HG02938 (cell line): Measurements from ENCODE around the gene SRC.

ENCODE experiments used
- ATAC-seq: cut with Tn5 transposase; IDR thresholded peaks from one replicate; pipeline ENCODE4 v1.9.1; 2021; ENCODE audit warnings: mild to moderate bottlenecking, moderate library complexity; ENCODE audit not compliant: unreplicated experiment

The SRC gene

DNA sequence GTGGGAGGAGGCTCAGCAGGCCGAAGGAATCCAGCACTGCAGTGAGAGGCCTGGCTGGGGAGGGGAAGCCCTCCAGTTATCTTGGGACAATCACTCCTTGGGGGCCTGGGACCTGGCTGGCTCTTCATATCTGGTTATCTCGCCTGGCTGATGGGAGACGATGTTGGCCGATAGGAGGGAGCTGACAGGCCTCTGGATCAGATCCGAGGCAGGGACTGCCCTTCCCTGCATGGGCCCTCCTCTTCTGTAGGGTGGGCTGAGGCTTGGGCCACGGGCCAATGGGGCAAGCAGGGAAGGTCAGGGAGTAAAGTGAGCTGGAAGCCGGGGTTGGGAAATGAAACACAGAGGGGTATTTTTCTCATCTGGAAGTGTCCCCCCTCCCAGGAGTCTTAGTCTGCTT, 31.3 kb upstream of the SRC start:
- no peak for ATAC-seq

DNA sequence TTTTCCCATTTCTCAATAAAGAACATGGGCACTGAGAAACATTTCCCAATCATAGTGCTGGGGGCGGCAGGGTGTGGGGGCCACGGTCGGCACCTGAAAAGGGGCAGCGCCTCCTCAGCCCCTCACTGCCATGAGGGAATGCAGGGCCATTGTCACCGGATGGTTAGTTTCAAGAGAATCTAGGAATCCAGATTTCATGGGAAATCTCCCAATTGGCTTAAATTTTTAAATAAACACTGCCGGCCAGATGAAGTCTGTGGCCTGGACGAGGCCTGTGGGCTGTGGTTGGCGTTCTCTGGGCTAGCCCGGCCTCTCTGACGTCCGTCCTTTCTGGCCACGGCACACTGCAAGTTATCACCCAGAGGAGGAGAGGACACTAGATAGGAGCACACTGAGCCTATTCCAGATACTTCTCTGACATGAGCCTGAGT, 30.9 kb upstream of the SRC start:
- ATAC-seq = no peak

DNA sequence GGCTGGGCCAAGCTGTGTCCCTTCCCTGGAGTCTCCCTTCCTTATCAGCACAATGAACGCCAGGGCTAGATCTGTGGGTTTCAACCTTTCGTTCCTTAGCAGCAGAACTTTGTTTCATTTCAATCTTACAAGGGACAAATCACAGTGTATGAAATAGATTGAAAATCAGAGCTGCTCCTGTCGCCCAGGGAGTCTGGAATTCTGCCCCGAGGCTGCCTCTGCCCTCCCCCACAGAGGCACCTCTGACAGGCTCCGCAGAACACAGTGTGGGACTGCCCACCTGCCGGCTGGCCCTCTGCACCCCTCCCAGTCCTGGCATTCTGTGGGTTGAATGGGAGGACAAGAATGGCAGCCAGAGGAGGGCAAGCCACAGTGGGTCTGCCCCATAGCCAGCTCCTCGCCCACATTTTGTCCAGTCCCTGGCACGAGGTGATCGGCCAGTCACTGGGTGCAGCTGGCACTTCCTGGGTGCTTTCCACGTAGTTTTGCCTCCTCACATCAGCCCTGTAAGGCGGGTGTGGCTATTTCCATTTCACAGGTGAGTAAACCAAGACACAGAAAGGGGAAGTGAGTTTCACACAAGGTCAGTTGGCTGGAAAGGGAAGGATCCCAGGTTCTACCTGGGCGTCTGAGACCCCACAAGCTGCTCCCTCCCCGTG, 30.4 kb upstream of the SRC start:
- peak; percentile 35 for ATAC-seq

DNA sequence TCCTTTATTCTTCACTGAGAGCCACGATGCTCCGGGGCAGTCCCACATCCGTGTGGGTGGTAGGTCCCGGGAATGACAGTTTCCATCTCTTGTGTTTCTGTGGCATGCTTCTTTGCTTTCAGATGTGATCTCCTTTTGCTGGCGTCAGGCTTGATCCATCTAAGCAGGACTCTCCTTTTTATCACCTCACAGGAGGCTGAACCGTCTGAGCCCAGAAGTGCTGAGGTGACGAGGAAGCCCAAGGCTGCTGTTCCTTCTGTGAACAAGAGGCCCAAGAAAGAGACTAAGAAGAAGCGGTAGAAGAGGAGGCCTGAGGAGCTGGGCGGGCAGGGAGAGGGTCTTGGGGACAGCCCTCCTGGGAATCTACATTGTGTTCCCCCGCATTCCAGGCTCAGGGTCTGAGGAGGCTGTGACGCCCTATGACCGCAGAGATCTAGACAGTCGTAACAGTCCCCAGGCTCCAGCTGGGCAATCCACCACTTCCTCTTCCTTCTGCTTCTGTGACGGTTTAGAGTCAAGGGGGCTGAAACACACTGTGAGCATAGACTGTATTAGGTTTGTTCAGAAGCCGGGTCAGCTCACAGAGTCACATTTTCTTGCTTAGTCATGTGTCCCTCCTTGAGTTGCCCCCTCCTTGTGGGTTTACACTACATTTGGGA, 29.7 kb upstream of the SRC start:
- peak; percentile 83 for ATAC-seq

DNA sequence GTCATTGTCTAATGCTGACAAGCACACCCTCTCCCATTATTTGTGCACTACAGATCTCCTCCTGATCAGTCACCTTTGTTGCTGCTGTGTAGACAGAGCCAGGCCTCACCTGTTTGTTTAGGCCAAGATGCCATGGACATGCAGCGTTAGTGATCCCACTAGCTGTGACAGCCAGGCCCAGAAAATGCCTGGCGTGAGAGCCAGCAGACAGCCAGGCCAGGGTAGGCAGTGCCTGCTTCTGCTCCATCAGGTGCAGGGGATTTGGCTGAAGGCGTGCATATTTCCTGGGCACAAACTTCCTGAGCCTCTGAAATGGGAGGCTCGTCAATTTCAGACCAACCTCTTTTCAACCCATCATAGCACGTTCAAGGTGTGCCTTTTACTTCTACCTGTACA, 29.2 kb upstream of the SRC start:
- no peak for ATAC-seq

DNA sequence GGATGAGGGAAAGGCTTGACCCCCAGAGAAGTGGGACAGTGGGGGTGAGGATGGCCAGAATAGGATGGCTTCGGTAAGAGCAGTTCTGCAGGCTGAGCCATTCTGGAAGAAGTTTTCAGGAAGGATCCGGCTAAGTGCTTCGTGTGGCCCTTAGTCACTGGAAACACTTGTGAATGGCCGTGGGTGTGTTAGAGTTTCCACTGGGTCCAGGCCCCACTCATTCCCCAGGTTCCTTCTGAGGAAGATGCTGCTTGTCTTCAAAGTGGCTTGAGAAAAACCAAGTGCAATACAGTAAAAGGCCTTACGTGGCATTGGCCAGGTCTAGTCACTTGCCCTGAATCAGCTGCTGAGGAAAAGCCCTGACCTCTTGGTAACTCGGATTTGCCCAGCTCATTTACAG, 28.6 kb upstream of the SRC start:
- no peak for ATAC-seq

DNA sequence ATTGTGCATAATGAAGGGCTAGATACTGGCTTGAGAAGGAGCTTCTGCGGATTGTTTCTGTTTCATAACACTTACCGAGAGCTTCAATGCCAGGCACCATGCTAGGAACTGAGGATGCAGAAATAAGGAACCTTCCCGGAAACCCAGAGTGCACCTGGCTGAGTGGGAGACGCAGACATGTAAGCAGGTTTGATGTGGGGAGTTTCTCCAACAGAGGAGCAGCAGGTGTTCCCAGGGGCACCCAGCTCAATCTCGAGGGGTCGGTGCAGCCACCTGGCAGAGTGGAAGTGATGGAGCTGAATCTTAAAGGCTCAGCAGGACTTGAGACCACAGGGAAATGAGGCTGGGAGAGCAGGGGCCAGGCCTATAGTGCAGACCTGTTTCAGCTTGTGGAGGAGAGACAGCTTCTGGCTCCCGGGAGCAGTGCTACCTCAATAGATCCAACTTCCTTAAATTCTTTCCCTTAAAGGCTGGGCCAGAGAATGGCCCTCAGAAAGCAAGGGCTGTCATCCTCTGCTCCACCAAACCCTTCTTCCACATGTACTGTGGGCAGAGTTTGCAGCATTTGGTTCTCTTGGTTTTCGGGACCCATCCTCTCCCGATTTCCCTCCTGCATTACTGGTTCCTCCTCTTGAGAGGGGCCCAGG, 27.8 kb upstream of the SRC start:
- ATAC-seq = no peak

DNA sequence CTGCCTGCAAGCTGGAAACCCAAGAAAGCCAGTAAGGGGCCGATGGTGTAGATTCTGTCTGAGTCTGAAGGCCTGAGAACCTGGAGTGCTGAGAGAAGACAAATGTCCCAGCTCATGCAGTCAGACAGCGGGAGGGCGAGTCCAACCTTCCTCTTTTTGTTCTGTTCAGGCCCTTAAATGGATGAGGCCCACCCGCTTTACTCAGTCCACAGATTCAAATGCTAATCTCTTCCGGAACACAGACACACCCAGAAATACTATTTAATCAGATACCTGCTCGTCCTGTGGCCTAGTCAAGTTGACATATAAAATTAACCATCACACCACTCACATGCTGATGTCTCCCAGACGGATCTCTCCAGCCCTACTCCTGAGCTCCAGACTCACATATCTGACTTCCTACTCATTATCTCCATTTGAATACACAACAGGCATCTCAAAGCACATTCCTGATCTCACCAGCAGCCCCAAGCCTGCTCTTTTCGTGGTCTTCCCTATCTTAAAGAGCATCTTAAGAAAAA, 26.7 kb upstream of the SRC start:
- ATAC-seq = no peak

DNA sequence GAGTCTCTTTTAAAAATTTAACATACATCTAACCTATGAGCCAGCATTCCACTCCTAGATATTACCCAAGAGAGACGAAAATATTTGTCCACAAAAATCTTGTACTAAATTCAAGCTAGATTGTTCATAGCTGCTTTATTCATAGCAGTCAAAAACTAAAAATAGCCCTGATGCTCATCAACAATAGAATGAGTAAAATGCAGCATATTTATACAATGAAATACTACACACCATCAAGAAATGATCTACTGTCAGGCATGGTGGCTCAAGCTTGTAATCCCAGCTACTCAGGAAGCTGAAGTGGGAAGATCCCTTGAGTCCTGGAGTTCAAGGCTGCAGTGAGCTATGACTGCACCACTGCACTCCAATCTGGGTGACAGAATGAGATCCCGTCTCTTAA, 22.0 kb upstream of the SRC start:
- no peak for ATAC-seq

DNA sequence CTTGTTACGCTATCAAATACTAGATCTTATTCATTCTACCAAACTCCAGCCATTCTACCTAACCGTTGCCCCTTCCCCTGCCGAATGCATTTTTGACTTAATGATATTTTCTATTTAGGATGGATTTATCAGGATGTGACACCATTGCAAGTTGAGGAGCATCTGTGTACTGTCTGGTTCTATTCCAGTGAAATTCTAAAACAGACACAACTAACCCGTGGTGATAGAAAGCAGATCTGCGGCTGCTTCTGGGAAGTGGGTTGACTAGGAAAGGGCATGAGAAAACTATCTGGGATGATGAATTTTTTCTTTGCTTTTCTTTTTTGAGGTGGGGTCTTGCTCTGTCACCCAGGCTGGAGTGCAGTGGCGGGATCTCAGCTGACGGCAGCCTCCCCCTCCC, 20.7 kb upstream of the SRC start:
- no peak for ATAC-seq

DNA sequence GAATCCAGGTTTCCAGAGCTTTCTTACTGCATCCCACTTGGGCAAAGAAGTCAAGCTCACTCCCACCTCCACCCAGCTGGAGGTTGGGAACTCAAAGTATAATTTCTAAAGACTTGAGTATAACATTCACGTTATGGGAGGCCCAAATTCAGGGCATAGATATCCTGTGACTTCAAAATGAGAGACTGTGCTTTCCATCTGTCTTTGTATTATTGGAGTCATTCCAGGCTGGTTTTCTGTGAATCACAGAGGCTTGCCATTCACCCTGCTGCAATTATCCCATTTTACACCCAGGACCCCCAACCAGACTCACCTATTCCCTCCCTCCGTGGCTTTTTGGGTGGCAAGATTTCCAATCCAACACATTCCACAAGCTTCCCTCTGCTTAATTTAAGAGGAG, 19.3 kb upstream of the SRC start:
- ATAC-seq = no peak

DNA sequence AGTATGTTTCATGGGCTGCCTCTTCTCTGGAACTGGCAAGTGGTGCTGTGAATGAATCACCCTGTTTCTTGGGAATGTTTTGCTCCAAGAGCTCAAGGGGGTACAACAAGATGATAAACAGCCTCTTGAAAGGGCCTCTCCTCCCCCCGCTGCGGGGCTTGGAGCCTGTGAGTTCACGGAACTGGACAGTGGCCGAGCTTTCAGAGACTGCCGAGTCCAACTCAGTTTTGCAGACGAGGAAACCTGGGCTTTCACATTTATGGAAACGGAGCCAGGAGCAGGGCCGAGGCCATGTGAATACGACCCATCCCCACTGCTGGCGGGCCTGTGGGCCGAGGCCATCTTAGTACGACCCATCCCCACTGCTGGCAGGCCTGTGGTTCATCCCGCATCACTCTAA, 18.2 kb upstream of the SRC start:
- ATAC-seq = no peak

DNA sequence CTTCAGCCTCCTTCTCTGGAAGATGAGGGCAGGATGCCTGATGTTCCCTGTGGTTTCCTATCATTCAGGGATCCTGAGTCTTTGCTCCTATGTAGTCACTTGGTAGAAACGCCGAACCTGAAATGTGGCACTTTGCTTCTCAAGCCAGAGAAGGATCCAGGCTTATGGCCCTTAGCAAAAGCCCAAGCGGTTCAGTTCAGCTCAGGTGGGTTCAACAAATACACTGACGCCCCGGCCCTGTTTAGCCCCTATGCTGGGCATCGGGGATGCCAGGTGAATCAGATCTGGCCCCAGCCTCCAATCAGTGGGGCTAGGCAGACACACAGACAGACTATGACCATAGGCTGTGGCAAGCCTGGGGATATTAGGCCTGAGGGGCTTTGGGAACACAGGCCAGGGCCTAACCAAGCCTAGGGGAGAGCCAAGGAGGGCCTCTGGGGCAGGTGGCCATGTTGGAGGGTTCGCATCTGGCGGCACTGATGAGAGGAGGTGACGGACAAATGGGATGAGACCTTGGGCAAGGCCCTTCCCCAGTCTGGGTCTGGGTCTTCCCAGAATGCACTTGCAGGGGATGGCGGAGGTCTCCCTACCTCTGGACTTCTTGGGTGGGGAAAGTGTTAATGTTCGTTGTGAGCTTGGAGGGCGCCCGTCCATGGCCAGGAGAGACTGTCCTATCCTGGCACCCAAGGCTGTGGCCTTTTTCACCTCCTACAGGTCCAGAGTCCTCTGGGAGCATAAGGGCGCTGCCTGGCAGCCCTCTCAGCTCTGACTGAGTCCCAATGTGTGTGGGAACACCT, 17.6 kb upstream of the SRC start:
- no peak for ATAC-seq

DNA sequence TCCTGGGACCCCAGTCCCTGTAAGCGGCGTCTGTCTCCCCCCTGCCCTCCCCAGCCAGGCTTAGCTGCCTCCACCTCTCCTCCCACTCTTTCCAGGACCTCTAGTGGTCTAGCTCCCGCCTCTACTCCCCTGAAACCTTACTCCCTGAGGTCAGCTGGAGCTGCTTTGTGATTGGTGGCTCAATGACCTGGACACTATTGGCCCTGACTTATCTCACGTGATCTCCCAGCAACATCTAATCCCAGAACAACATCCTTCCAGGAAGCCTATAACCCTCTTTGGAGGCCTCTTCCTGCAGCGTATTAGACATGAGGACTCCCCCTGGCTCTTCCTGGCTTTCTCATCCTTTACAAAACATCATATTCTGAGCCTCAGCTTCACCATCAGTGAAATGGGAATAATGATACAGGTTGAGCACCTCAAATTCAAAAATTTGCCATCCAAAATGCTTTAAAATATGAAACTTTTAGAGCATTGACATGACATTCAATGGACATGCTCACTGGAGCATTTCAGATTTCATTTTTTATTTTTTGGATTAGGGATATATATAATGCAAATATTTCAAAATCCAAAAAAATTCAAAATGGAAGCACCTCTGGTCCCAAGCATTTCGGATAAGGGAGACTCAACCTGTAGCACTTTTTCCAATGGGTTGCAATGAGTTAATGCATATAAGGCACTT, 16.3 kb upstream of the SRC start:
- no peak for ATAC-seq

DNA sequence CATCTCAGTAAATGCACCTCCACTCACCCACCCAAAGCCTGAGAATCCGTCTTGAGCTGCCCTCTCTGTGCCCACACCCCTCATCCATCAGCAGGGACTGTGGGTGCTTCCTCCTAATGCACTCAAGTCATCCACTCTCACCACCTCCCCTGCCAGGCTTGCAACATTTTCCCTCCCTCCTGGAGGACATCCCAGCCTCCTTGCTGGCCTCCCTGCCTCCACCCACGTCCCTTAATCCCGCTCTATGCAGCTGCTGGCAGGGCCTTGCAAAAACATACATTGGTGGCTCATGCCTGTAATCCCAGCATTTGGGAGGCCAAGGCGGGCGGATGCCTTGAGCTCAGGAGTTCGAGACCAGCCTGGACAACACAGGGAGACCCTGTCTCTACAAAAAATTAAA, 15.6 kb upstream of the SRC start:
- ATAC-seq = no peak

DNA sequence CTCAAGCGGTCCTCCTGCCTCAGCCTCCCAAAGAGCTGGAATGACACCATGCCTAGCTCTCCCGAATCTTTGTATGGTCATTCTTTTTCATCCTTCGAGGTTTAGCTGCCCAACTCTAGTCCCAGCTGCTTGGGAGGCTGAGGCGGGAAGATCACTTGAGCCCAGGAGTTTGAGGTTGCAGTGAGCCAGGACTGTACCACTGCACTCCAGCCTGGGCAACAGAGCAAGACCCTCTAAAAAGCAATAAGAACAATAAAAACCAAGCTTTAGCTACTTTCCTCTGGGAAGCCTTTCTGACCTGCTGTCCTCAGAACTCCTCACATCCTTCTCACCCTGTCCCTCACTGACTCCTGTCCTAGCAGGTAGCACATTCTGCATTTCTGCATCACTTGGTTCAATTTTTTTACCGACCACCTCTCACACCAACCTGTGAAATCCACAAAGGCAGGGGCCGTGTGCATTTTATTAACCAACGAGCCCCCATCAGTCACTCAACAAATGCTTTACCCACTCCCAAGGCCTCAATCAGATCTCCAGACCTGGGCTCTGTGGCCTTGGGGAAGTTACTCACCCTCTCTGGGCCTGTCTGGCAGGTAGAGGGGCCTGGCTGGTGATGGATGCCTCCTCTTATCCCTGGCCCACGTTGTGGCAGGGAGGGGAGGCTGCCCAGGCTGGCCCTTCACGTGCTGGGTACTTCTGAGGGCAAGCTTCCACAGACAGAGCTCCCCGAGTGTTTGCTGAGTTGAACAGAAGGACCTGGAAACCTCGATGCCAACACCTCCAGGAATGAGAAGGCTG, 14.7 kb upstream of the SRC start:
- ATAC-seq = no peak

DNA sequence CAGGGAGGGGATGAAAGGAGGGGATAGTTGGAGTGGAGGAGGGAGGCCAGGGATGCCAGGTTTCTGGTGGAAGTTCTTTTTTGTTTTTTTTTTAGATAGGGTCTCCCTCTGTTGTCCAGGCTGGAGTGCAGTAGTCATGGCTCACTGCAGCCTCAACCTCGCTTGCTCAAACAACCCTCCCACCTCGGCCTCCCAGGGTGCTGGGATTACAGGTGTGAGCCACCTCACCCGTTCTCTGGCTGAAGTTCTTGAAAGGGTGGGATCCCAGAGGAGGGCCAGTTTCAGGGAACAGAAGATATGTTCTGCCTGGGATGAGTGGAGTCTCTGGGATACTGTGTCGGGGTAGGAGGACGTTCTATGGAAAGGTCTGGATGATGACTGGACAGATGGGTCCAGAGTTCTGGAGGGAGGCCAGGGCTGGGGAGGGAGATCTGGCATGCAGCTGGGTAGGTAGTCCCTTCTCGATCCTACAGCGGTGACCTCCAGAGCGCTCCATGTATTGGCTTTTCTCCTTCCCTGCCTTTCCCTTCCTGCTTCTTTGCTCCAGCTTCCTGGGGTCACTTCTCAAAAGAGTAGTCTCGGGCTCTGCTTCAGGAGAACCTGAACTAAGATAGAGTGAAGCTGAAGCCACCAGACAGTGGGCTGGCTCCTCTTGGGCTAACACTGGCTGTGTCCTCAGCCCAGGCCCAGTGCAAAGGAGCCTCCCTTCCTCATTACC, 12.7 kb upstream of the SRC start:
- no peak for ATAC-seq

DNA sequence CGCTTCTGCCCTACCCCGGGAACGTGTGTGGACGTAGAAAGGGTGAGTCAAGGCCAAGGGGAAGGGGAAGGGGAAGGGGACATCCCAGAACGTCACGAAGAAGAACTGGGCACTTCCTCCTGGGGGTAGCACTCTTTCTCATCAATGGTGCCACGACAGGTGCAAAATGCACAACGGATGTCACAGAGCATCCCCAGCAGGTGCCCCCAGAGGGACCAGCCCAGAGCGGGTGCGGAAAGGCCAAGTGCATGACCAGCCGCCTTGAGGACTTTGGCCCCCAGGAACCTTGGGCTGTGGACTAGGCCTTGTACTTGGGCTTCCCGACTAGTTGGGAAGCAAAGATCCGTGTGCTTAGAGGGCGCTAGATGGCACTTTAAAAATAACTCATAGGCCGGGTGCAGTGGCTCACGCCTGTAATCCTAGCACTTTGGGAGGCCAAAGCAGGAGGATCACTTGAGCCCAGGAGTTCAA, 12.1 kb upstream of the SRC start:
- ATAC-seq = no peak

DNA sequence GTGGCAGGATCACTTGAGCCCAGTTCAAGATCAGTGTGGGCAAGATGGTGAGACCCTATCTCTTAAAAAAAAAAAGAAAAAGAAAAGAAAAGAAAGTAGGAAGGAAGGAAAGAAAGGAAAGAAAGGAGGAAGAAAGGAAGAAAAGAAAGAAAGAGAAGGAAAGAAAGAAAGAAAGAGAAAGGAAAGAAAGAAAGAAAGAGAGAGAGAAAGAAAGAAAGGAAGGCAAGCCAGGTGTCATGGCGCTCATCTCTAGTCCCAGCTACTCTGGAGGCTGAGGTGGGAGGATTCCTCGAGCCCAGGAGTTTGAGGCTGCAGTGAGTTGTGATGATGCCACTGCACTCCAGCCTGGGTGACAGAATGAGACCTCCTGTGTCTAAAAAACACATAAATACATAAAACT, 11.5 kb upstream of the SRC start:
- ATAC-seq = no peak
